Measurements from ENCODE around the gene CCDC13. TPM values are rescaled to one million over a fixed set of nuclear protein-coding genes. Genes with fewer than 3 reads are reported as not detected.
"Not testable (repeated sequence)": the region's sequence is repeated elsewhere in the genome, so short reads cannot be mapped to it uniquely, and the experiment has no call there.

Gene CCDC13, protein sequence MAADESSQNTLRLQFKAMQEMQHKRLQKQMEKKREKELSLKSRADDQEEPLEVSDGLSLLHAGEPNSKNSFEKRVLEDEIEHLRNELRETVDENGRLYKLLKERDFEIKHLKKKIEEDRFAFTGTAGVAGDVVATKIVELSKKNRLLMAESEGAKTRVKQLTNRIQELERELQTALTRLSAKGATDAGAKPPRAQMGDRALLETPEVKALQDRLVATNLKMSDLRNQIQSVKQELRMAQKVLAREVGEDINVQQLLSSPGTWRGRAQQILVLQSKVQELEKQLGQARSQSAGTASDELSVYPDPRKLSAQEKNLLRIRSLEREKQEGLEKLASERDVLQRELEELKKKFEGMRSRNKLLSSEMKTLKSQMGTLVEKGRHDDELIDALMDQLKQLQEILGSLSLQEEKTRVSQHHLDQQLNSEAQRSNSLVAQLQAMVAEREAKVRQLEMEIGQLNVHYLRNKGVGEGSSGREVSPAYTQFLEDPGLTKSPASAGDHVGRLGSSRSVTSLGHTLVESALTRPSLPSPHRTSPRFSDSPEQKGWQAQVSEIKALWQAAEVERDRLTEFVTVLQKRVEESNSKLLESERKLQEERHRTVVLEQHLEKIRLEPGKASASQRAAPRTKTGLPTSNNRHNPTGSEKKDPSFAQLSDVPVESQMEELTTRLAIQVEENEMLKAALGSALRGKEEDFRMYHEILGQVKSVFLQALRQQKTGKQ
- total RNA-seq, result not detected

GRCh38 chr3:42772670-42773408 is at the start of gene CCDC13:
Gene CCDC13 (minus strand): TSS chr3:42773253. CDS start chr3:42758345, 14,908 bp downstream.
- peak; percentile 90 for ATAC-seq

- peak; percentile 31 for ATAC-seq
Observed at GRCh38 chr3:42822828-42823227, 49.8 kb upstream of the CCDC13 start.

- no peak for ATAC-seq
Observed at GRCh38 chr3:42820746-42821051, 47.6 kb upstream of the CCDC13 start.

GRCh38 chr3:42819351-42819965 is 46.4 kb upstream of the CCDC13 start:
- ATAC-seq, result no peak

- peak; percentile 52 for ATAC-seq
Observed at GRCh38 chr3:42815826-42816225, 42.8 kb upstream of the CCDC13 start.

- peak; percentile 89 for ATAC-seq
Observed at GRCh38 chr3:42814914-42815507, 42.0 kb upstream of the CCDC13 start.

DNA sequence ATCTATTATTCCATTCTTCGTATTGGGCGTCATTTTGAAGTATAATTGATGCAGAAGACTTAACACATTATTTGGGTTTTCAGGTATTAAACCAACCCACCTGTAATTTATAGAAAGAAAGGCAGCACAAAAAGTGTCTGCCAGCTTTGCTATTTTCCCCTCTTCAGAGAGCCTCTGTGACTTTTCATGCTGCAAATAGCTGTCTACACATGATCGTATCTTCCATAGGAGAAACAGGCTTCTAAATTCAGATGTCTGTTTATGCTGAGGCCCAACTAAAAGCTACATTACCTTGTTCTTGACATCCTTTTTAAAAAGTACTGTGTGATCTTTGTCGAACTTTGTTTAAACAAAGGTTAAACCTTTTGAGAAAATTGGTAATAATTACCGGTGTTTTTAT is 41.2 kb upstream of the CCDC13 start:
- ATAC-seq, result no peak

DNA sequence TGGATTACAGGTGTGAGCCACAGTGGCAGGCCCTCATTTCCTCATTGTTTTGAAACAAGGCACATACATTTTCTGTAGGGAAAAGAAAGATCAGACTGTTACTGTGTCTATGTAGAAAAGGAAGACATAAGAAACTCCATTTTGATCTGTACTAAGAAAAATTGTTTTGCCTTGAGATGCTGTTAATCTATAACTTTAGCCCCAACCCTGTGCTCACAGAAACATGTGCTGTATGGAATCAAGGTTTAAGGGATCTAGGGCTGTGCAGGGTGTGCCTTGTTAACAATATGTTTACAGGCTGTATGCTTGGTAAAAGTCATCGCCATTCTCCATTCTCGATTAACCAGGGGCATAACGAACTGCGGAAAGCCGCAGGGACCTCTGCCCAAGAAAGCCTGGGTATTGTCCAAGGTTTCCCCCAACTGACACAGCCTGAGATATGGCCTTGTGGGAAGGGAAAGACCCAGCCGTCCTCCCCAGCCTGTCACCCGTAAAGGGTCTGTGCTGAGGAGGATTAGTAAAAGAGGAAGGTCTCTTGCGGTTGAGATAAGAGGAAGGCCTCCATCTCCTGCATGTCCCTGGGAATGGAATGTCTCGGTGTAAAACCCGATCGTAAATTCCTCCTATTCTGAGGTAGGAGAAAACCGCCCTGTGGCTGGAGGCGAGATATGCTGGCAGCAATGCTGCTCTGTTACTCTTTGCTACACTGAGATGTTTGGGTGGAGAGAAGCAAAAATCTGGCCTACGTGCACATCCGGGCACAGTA is 38.2 kb upstream of the CCDC13 start:
- not testable (repeated sequence) for ATAC-seq

DNA sequence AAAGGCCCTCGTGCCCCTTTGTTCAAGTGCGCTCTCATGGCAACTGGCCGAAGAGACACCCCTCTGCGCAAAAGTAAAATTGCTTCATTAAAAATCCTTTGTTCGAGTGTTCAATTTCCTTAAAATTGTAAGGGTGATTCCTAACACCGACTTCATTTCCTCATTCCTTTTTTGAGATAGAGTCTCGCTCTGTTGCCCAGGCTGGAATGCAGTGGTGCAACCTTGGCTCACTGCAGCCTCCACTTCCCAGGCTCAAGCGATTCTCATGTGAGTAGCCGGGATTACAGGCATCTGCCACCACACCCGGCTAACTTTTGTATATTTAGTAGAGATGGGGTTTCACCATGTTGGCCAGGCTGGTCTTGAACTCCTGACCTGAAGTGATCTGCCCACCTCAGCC is 37.7 kb upstream of the CCDC13 start:
- not testable (repeated sequence) for ATAC-seq

- ATAC-seq, result no peak
Observed at GRCh38 chr3:42809202-42809601, 36.1 kb upstream of the CCDC13 start, which contains the start of gene ACKR2. Gene ACKR2 (plus strand): TSS chr3:42809445. CDS start chr3:42864503, 55,058 bp downstream.

DNA sequence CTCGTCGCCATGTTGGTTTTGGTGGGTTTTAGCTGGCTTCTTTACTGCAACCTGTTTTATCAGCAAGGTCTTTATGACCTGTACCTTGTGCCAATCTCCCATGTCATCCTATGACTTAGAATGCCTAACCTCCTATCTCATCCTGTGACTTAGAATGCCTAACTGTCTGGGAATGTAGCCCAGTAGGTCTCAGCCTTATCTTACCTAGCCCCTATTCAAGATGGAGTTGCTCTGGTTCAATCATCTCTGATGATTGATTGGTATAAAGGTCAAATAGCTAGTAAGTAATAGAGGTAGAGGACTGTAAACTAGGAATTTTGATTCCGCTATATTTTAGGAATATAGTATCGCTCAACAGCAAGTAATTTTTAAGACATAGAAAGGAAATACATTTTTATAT is 34.9 kb upstream of the CCDC13 start:
- ATAC-seq, result no peak

DNA sequence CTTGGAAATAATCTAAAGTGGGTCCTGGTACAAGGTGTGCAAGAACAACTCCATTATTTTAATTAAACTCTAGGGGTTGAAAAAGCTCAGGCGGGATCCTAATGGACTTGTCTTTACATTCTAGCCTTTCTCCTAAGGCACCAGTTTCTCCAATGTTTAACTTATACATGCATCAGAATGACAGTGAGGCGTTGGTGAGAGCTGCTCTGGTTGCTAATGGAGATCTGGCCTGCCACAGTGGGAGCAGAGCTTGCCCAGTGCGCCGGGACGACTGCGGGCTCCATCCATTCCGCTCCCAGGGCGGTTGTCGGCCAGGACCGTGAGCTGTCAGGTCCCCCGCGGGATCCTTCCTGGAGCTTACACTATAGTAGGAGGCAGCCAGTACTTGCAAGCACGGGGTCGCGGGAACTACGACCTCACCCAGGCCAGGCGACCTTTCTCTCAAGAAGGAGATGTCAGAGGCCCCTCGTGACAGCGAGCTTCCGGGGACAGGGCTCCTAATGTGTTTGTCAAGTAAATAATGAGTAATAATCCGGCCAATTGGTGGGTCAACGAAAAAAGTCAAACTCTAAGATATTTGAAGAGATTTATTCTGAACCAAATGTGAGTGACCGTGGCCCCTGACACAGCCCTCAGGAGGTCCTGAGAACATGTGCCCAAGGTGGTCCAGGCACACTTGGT is 32.2 kb upstream of the CCDC13 start:
- ATAC-seq, result no peak

DNA sequence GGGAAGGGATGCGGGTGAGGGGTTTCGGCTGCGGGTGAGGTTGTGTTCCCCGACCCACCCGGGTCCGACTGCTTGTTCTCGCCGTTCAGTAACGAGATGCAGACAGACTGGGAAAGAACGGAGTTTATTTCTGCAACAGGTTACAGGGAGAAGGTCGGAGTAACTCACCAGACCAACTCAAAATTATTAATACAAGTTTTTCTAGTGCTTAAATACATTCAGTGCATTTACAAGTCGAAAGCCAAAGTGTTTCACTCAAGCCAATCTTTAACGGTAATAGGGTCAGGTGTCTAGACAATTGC is 31.7 kb upstream of the CCDC13 start:
- ATAC-seq, result no peak

DNA sequence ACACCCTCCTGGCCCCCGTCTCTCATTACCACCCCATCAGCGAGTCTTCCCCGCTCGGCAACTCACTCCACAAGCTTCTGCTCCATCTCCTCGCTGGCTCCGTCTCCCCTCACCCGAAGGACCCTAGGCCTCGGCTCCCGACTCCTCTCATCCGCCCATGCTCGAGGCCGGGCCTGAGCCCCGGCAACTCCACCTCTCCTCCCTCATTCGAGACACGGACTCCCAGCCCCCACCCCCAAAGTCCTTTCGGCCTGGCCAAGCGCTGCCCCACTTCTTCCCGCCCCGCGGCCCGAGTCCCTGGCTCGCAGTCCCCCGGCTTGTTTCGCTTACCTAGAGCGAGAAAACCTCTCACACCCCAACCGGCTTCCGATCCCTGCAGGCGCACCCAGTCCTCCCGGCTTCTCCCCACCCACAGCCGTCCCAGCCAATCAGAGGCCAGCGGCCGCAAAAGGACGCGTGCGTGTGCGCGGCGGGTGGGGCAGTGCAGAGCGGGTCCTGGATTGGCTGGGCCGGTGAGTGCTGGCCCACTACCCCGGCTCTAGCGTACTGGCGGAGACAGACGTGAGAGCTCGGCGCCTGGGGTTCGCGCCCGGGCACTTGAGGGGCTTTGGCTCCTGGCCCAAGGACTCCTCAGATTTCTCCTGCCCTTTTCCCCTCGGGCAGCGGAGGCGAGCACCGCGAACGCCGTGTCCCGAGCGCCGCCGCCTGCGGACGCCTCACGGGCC is 31.2 kb upstream of the CCDC13 start, which contains the start of gene HIGD1A:
Gene HIGD1A (minus strand): TSS at position 385 of the 725 bp plus-strand sequence. CDS start 10,237 bp downstream, outside the sequence.
- peak; percentile 99 for ATAC-seq

GRCh38 chr3:42803414-42804105 is 30.5 kb upstream of the CCDC13 start:
- ATAC-seq, result peak; percentile 58

- no peak for ATAC-seq
Observed at GRCh38 chr3:42802876-42803413, 29.9 kb upstream of the CCDC13 start.

DNA sequence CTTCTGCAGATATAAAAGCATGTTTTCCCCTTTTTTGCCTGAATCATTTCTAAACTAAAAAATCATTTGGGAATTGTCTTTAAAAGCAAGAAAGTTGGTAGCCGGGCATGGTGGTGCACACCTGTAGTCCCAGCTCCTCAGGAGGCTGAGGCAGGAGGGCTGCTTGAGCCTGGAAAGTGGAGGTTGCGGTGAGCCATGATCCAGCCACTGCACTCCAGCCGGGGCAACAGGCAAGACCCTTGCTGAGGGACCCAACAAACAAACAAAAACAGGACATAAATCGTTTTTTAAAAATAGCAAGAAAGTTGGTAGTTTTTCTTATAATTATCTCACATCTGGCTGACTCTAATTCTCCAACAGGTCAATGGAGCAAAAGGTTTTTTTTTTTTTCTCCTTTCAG is 28.7 kb upstream of the CCDC13 start:
- ATAC-seq, result no peak

GRCh38 chr3:42801048-42801620 is 28.1 kb upstream of the CCDC13 start:
- ATAC-seq, result no peak

DNA sequence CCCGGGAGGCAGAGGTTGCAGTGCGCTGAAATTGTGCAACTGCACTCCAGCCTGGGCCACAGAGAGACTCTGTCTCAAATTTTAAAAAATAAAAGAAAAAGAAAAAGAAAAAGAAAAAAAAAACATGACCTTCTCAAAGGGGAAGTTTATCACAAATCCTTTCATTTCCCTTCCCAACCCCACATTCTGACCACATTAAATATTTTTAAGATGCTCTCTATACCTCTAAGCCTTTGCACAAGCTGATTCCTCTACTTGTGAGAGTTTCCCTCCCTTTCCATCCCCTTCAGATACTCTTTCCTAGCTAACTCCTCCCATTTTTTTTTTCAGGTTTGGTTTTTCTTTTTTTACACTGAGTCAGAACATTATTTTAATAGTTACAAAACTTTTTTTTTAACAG is 27.2 kb upstream of the CCDC13 start:
- no peak for ATAC-seq
